Esophagus muscularis mucosa (tissue), 4 donors: Measurements from ENCODE around the gene SCYGR2.

ENCODE experiments used
- CTCF ChIP-seq, 3 experiments: fragments of 200-600 bp in 2 of 3; fragments of 450-650 bp in 1 of 3; sonication (generic) in 2 of 3; IDR thresholded peaks; one replicate each; pipeline ENCODE4 v1.5.1; 2017 to 2019; ENCODE audit warnings: antibody characterized with exemption in 3 of 3, mild to moderate bottlenecking in 2 of 3, moderate library complexity in 1 of 3
- EP300 ChIP-seq: sonication (generic); formaldehyde crosslinking; IDR thresholded peaks from one replicate; pipeline ENCODE4 v1.6.1; 2017; ENCODE audit warnings: antibody characterized with exemption
- POLR2A ChIP-seq: fragments of 450-650 bp; IDR thresholded peaks from one replicate; pipeline ENCODE4 v1.6.1; 2017; ENCODE audit warnings: antibody characterized with exemption, moderate library complexity, mild to moderate bottlenecking, low read depth
- POLR2AphosphoS5 ChIP-seq, 2 donors: sonication (generic); formaldehyde crosslinking; IDR thresholded peaks; one replicate each; pipeline ENCODE4 v1.6.1; 2017; ENCODE audit warnings: antibody characterized with exemption in 2 of 2

- TF ChIP-seq CTCF (IDR thresholded peaks at IDR 0.05) (no peak), POLR2A (no peak), EP300 (no peak), POLR2AphosphoS5 (IDR thresholded peaks at IDR 0.05) (no peak)
Measured at GRCh38 chr2:227566012-227566411, 32.7 kb upstream of the SCYGR2 start.
